Caco-2 (cell line): ENCODE measurements around the gene UNG. TPM values are rescaled to one million over a fixed set of nuclear protein-coding genes. Genes with fewer than 3 reads are reported as not detected.

Experiments used
- BruUV-seq: library from RNA; stranded (reverse); fragments of 400-500 nt; replicated peaks from 2 replicates; lab custom pipeline; 2021; lab: Mats Ljungman, UMichigan
- CTCF ChIA-PET: fragments of 300-600 bp; sonication (Branson Sonifier 250); formaldehyde crosslinking; loops from one replicate; lab custom pipeline; 2022; ENCODE audit warnings: antibody characterized with exemption; lab: Charles Lee
- POLR2A ChIA-PET: fragments of 300-600 bp; sonication (Branson Sonifier 250); formaldehyde crosslinking; loops from one replicate; lab custom pipeline; 2022; ENCODE audit warnings: antibody characterized with exemption; lab: Charles Lee
- DNase-seq, 2 experiments: peaks; one replicate each; pipeline versions ENCODE4 v3.0.0 to v3.0.0-alpha.2; 2020 to 2022
- H3K27me3 ChIP-seq: replicated peaks from 2 replicates; pipeline ENCODE4 v1.6.0; 2011; ENCODE audit warnings: low read length; ENCODE audit not compliant: control insufficient read depth, insufficient read depth
- H3K36me3 ChIP-seq: 2 replicates; pipeline ENCODE4 v1.5.1; 2011; ENCODE audit warnings: low read length; ENCODE audit not compliant: control insufficient read depth, insufficient read depth
- H3K4me1 ChIP-seq: fragments of 250-450 bp; sonication (Bioruptor Pico); 2 replicates; pipeline ENCODE4 v1.5.1; 2020; ENCODE audit warnings: mild to moderate bottlenecking
- H3K4me3 ChIP-seq: 2 replicates; pipeline ENCODE4 v1.5.1; 2011; ENCODE audit warnings: low read depth, mild to moderate bottlenecking, control low read depth, low read length
- H3K9me3 ChIP-seq: fragments of 250-450 bp; sonication (Bioruptor Pico); 2 replicates; pipeline ENCODE4 v1.5.1; 2020; ENCODE audit warnings: mild to moderate bottlenecking, moderate library complexity
- H3K27ac Mint-ChIP-seq: one replicate; pipeline ENCODE4 v1.8.0; 2022; ENCODE audit warnings: mixed read lengths; ENCODE audit not compliant: unreplicated experiment
- H3K27me3 Mint-ChIP-seq: one replicate; pipeline ENCODE4 v1.8.0; 2022; ENCODE audit warnings: mixed read lengths; ENCODE audit not compliant: insufficient read depth, unreplicated experiment
- H3K36me3 Mint-ChIP-seq: one replicate; pipeline ENCODE4 v1.8.0; 2022; ENCODE audit warnings: mild to moderate bottlenecking, mixed read lengths; ENCODE audit not compliant: insufficient read depth, unreplicated experiment
- H3K4me1 Mint-ChIP-seq: one replicate; pipeline ENCODE4 v1.8.0; 2022; ENCODE audit warnings: low read depth, mixed read lengths; ENCODE audit not compliant: unreplicated experiment
- H3K4me3 Mint-ChIP-seq: one replicate; pipeline ENCODE4 v1.8.0; 2022; ENCODE audit warnings: mild to moderate bottlenecking, moderate library complexity, mixed read lengths; ENCODE audit not compliant: unreplicated experiment
- H3K9me3 Mint-ChIP-seq: one replicate; pipeline ENCODE4 v1.8.0; 2022; ENCODE audit warnings: mixed read lengths; ENCODE audit not compliant: unreplicated experiment
- intact Hi-C: fragments of 100-400 bp; cut with micrococcal nuclease; formaldehyde crosslinking; loops from one replicate; pipeline ENCODE4 v1.10.0; 2022; ENCODE audit not compliant: unreplicated experiment
- total RNA-seq: library from RNA; stranded (reverse); gene quantifications from 2 replicates; pipeline ENCODE4 v1.2.3, GENCODE V29; 2022
- TF ChIP-seq, protein P1 (sequence below), 2 experiments: fragments of 200-600 bp in 1 of 2; IDR thresholded peaks; 1 replicate in 1 of 2; 2 replicates in 1 of 2; pipeline versions ENCODE4 v1.5.1 to v1.8.0; 2011 to 2022; ENCODE audit warnings: antibody characterized with exemption in 1 of 2, control low read depth in 1 of 2, inconsistent platforms in 1 of 2, low read depth in 1 of 2, low read length in 1 of 2, mild to moderate bottlenecking in 1 of 2, moderate library complexity in 1 of 2; ENCODE audit not compliant: insufficient read depth in 1 of 2, severe bottlenecking in 1 of 2, unreplicated experiment in 1 of 2

UNG gene
- total RNA-seq, 1 experiment from 2014 or later, result 78.3 TPM

DNA sequence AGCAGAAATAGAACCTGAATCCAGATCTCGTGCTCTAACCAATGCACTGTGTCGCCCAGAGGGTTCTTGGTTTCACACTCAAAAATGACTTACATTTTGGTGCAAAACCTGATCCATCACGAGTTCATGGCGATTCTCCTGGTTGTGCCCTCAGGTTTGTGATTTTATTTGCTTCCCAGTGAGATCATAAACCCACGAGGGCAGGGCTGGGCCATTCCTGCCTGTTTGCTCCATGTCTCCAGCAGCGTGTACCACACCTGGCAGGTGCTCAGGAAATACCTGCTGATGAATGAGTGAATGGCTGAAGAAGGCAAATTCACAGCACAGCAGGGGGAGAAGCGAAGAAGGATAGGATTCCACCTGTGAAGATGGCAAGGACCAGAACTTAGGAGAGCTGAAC is 28.4 kb downstream of the UNG start:
- no peak for DNase-seq
- TF ChIP-seq, protein P1, sequence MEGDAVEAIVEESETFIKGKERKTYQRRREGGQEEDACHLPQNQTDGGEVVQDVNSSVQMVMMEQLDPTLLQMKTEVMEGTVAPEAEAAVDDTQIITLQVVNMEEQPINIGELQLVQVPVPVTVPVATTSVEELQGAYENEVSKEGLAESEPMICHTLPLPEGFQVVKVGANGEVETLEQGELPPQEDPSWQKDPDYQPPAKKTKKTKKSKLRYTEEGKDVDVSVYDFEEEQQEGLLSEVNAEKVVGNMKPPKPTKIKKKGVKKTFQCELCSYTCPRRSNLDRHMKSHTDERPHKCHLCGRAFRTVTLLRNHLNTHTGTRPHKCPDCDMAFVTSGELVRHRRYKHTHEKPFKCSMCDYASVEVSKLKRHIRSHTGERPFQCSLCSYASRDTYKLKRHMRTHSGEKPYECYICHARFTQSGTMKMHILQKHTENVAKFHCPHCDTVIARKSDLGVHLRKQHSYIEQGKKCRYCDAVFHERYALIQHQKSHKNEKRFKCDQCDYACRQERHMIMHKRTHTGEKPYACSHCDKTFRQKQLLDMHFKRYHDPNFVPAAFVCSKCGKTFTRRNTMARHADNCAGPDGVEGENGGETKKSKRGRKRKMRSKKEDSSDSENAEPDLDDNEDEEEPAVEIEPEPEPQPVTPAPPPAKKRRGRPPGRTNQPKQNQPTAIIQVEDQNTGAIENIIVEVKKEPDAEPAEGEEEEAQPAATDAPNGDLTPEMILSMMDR (IDR thresholded peaks at IDR 0.05; ENCODE audit: insufficient read depth in 1 of 2, low read depth in 1 of 2, low read length in 1 of 2, severe bottlenecking in 1 of 2, unreplicated experiment in 1 of 2), result no peak
- H3K4me1 Mint-ChIP-seq, result no peaks in the 10 kb centered on the region
- no TSS peak for BruUV-seq
- POLR2A ChIA-PET, result no interaction called here
- H3K27me3 Mint-ChIP-seq, result no peaks in the 10 kb centered on the region
- Histone ChIP-seq H3K4me1 (no peaks in the 10 kb centered on the region), H3K27me3 (no peaks in the 10 kb centered on the region), H3K36me3 (no peaks in the 10 kb centered on the region), H3K4me3 (no peak overlapping the region), H3K9me3 (no peaks in the 10 kb centered on the region)
- CTCF ChIA-PET, result no interaction called here
- H3K36me3 Mint-ChIP-seq, result no peaks in the 10 kb centered on the region
- intact Hi-C loops, result no loop called here
- H3K9me3 Mint-ChIP-seq, result no peaks in the 10 kb centered on the region
- H3K27ac Mint-ChIP-seq, result no peak overlapping the region
- H3K4me3 Mint-ChIP-seq, result no peak overlapping the region

DNA sequence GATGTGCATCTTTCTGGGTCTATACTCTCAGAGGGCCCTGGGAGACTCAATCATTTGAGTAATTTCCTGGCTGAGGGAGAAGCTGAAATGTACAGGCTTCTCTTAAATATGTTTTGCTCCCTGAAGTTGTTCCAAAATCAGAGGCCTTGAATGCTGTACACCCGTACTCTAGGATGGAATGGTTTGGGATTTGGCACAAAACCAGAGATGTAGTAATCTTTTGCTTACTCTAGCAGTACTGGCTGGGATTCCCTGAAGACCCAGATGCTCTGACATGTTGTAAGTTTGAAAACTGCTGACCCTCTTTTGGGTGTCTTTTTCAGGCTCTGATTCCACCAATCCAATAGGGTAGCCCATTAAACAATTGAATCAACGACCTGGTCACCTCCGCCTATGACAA is 29.4 kb downstream of the UNG start:
- no peak overlapping the region for H3K4me3 Mint-ChIP-seq
- H3K9me3 ChIP-seq, result no peaks in the 10 kb centered on the region
- H3K27ac Mint-ChIP-seq, result no peak overlapping the region
- H3K36me3 ChIP-seq, result no peaks in the 10 kb centered on the region
- H3K27me3 Mint-ChIP-seq, result no peaks in the 10 kb centered on the region
- H3K4me1 Mint-ChIP-seq, result no peaks in the 10 kb centered on the region
- H3K27me3 ChIP-seq, result no peaks in the 10 kb centered on the region
- H3K4me1 ChIP-seq, result no peaks in the 10 kb centered on the region
- H3K36me3 Mint-ChIP-seq, result no peaks in the 10 kb centered on the region
- no peaks in the 10 kb centered on the region for H3K9me3 Mint-ChIP-seq
- H3K4me3 ChIP-seq, result no peak overlapping the region
- TF ChIP-seq, protein P1 (IDR thresholded peaks at IDR 0.05; ENCODE audit: insufficient read depth in 1 of 2, low read depth in 1 of 2, low read length in 1 of 2, severe bottlenecking in 1 of 2, unreplicated experiment in 1 of 2), result no peak
- ChIA-PET POLR2A (no interaction called here), CTCF (no interaction called here)
- intact Hi-C loops, result no loop called here
- no peak for DNase-seq
- BruUV-seq, result no TSS peak

DNA sequence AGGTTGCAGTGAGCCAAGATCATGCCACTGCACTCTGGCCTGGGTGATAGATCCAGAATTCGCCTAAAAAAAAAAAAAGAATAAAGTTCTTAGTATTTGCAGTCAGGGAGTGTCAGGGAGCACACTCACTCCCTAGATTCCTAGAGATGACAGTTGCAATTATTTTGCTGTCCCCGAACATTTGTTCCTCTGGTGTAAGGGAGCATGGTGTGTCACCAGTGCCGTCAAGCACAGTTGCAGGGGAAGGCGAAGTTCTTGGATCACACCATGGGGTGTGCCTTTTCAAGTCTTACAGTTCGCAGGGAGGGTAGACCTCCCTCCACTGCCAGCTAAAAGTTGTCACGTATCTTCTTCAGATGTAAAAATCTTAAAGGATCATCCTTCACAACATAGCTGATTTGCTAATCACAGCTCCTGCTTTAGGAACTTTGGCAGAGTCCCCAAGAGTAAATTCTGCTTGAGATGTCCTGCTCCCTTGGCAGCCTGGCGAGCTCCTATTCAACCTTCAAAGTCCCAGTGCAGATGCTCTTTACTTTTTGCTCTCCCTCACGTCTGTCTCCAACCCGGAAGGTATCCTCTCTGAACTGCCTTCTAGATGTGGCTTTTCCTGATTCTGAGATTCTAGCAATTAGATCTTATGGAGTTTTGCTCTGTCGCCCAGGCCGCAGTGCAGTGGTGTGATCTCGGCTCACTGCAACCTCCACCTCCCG is 30.3 kb downstream of the UNG start:
- H3K4me1 ChIP-seq, result no peaks in the 10 kb centered on the region
- no peaks in the 10 kb centered on the region for H3K27me3 ChIP-seq
- no peak for DNase-seq
- no peaks in the 10 kb centered on the region for H3K36me3 ChIP-seq
- CTCF ChIA-PET, result no interaction called here
- no TSS peak for BruUV-seq
- H3K9me3 ChIP-seq, result no peaks in the 10 kb centered on the region
- H3K4me3 ChIP-seq, result no peak overlapping the region
- H3K4me3 Mint-ChIP-seq, result no peak overlapping the region
- no peaks in the 10 kb centered on the region for H3K4me1 Mint-ChIP-seq
- H3K36me3 Mint-ChIP-seq, result peaks cover under 1% of the 10 kb centered on the region
- POLR2A ChIA-PET, result no interaction called here
- H3K27me3 Mint-ChIP-seq, result no peaks in the 10 kb centered on the region
- intact Hi-C loops, result no loop called here
- H3K27ac Mint-ChIP-seq, result no peak overlapping the region
- TF ChIP-seq, protein P1 (IDR thresholded peaks at IDR 0.05; ENCODE audit: insufficient read depth in 1 of 2, low read depth in 1 of 2, low read length in 1 of 2, severe bottlenecking in 1 of 2, unreplicated experiment in 1 of 2), result no peak
- H3K9me3 Mint-ChIP-seq, result no peaks in the 10 kb centered on the region
